ENCODE data around the gene CNDP2. TPM values are rescaled to one million over a fixed set of nuclear protein-coding genes. Genes with fewer than 3 reads are reported as not detected.

Gene CNDP2
- total RNA-seq, 4 donors from 2014 or later: 37.5 to 48.9 (median 48.0) TPM

DNA sequence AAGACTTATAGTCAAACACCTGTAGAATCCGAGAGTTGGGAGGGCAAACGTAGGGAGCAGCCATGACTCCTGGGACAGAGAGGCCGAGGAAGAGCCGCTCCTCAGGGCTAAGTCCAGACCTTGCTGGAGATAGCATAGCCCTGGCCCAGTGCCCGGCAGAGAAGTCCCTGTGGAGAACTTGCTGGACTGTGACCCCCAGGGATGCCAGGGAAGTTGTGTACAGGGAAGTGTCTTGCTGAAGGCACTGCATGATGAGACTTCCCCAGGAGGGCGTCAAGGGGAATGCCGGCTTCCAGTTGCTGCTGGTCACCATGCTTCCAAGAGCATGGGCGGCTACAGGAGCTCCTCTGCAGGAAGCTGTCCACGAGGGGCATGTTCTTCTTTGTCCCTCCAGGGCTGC lies 29.6 kb downstream of the CNDP2 start:
- no peak overlapping the region for H3K27ac ChIP-seq
- TF ChIP-seq, protein P1, sequence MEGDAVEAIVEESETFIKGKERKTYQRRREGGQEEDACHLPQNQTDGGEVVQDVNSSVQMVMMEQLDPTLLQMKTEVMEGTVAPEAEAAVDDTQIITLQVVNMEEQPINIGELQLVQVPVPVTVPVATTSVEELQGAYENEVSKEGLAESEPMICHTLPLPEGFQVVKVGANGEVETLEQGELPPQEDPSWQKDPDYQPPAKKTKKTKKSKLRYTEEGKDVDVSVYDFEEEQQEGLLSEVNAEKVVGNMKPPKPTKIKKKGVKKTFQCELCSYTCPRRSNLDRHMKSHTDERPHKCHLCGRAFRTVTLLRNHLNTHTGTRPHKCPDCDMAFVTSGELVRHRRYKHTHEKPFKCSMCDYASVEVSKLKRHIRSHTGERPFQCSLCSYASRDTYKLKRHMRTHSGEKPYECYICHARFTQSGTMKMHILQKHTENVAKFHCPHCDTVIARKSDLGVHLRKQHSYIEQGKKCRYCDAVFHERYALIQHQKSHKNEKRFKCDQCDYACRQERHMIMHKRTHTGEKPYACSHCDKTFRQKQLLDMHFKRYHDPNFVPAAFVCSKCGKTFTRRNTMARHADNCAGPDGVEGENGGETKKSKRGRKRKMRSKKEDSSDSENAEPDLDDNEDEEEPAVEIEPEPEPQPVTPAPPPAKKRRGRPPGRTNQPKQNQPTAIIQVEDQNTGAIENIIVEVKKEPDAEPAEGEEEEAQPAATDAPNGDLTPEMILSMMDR (IDR thresholded peaks at IDR 0.05): no peak
- TF ChIP-seq POLR2A (IDR thresholded peaks at IDR 0.05) (no peak), EP300 (IDR thresholded peaks at IDR 0.05) (no peak), POLR2AphosphoS5 (IDR thresholded peaks at IDR 0.05) (no peak)
- no peak for ATAC-seq
- peaks cover 0 to 23% of the 10 kb centered on the region in 2 donors for H3K36me3 ChIP-seq
- no peaks in the 10 kb centered on the region for H3K27me3 ChIP-seq
- WGBS, 2 donors (ENCODE audit: low coverage in 1 of 2): no CpG with 5 or more reads among the region's 9 CpGs
- H3K4me3 ChIP-seq: no peak overlapping the region
- no peaks in the 10 kb centered on the region for H3K9me3 ChIP-seq
- no peaks in the 10 kb centered on the region for H3K4me1 ChIP-seq

DNA sequence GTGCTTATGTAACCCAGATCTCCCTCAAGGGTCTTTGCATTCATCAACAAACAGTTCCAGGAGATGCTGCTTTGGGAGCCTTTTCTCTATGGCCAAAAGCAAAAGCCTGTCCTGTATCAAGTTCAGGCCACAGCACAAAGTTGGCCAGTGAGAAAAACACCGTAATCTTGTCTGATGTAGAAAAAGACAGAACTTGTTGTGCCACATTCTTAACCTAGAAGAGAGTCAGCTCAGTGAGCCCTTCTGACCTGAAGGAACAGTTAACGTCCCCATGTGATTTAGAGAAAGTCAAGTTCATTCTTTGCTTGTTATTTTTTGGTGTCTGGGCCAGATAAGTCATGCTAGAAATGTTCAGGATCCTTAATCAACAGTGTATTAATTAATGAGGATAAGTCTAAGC lies 30.3 kb downstream of the CNDP2 start:
- TF ChIP-seq POLR2A (IDR thresholded peaks at IDR 0.05): no peak
- TF ChIP-seq, protein P1 (IDR thresholded peaks at IDR 0.05): no peak
- no peak for TF ChIP-seq EP300 (IDR thresholded peaks at IDR 0.05)
- no peak for TF ChIP-seq POLR2AphosphoS5 (IDR thresholded peaks at IDR 0.05)
- Histone ChIP-seq H3K4me3 (no peak overlapping the region), H3K9me3 (no peaks in the 10 kb centered on the region), H3K36me3 (peaks cover 0 to 16% of the 10 kb centered on the region in 2 donors), H3K4me1 (no peaks in the 10 kb centered on the region), H3K27me3 (no peaks in the 10 kb centered on the region), H3K27ac (no peak overlapping the region)
- no peak for ATAC-seq
- 66% methylated on average over 2 of the region's 2 CpGs; no CpG with 5 or more reads in 1 of the 2 donors for WGBS, 2 donors (ENCODE audit: low coverage in 1 of 2)

DNA sequence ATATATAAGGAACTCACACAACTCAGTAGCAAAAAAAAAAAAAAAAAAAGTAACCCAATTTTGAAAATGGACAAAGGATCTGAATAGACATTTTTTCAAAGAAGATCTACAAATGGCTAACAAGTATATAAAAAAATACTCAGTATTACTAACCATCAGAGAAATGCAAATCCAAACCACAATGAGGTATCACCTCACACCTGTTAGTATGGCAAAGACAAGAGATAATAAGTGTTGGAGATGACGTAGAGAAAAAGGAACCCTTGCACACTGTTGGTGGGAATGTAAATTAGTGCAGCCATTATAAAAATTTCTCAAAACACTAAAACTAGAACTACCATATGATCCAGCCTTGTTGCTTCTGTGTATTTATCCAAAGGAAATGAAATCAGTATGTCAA lies 32.3 kb downstream of the CNDP2 start:
- Histone ChIP-seq H3K27me3 (no peaks in the 10 kb centered on the region), H3K36me3 (no peaks in the 10 kb centered on the region), H3K27ac (no peak overlapping the region), H3K4me1 (no peaks in the 10 kb centered on the region), H3K9me3 (no peaks in the 10 kb centered on the region), H3K4me3 (no peak overlapping the region)
- WGBS, 2 donors (ENCODE audit: low coverage in 1 of 2): 83 to 86% methylated on average over 1 of the region's 1 CpG
- TF ChIP-seq EP300 (IDR thresholded peaks at IDR 0.05) (no peak), POLR2A (IDR thresholded peaks at IDR 0.05) (no peak), POLR2AphosphoS5 (IDR thresholded peaks at IDR 0.05) (no peak)
- TF ChIP-seq, protein P1 (IDR thresholded peaks at IDR 0.05): no peak
- ATAC-seq: no peak

DNA sequence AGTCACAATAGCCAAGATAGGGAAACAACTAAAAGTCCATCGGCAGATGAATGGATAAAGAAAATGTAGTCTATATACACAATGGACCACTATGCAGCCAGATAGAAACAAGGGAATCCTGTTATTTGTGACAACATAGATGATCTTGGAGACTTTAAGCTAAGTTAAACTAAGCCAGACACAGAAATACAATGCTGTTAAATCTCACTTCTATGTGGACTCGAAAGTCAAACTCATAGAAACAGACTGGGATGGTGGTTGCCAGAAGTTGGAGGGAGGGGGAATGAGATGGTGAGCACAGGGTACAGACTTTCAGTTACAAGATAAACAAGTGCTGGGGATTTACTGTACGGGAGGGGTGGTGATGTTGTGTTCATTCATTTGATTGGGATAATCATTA lies 32.8 kb downstream of the CNDP2 start:
- ATAC-seq: no peak
- H3K9me3 ChIP-seq: no peaks in the 10 kb centered on the region
- 66 to 80% methylated on average over 3 of the region's 3 CpGs for WGBS, 2 donors (ENCODE audit: low coverage in 1 of 2)
- no peaks in the 10 kb centered on the region for H3K36me3 ChIP-seq
- H3K27me3 ChIP-seq: no peaks in the 10 kb centered on the region
- TF ChIP-seq EP300 (IDR thresholded peaks at IDR 0.05) (no peak), POLR2A (IDR thresholded peaks at IDR 0.05) (no peak), POLR2AphosphoS5 (IDR thresholded peaks at IDR 0.05) (no peak)
- TF ChIP-seq, protein P1 (IDR thresholded peaks at IDR 0.05): no peak
- H3K4me3 ChIP-seq: no peak overlapping the region
- no peak overlapping the region for H3K27ac ChIP-seq
- H3K4me1 ChIP-seq: no peaks in the 10 kb centered on the region

DNA sequence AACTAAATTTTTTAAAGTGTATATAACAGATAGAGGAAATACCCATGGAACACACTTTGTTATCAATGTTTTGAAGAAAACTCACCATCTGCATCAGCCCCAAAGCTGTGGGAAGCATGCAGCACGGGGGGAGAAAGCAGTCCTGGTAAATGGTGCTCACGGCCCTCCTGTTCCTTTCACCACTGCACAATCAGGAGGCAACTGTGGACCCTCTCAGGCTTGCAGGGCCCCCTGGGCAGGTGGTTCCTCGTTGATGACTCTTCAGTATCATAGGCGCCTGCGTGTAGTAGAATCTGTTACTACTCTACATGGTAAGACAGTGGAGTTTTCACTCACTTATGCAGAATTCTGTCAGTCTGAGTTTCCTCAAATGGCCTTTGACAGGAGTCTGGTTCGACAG lies 33.2 kb downstream of the CNDP2 start:
- ATAC-seq: no peak
- TF ChIP-seq POLR2AphosphoS5 (IDR thresholded peaks at IDR 0.05) (no peak), POLR2A (IDR thresholded peaks at IDR 0.05) (no peak), EP300 (IDR thresholded peaks at IDR 0.05) (no peak)
- TF ChIP-seq, protein P1 (IDR thresholded peaks at IDR 0.05): no peak

More for the DNA sequence above, 33.2 kb downstream of the CNDP2 start:
- no peak overlapping the region for H3K27ac ChIP-seq
- no peak overlapping the region for H3K4me3 ChIP-seq
- no peaks in the 10 kb centered on the region for H3K9me3 ChIP-seq
- no peaks in the 10 kb centered on the region for H3K36me3 ChIP-seq
- no peaks in the 10 kb centered on the region for H3K27me3 ChIP-seq
- WGBS, 2 donors (ENCODE audit: low coverage in 1 of 2): 50 to 74% methylated on average over 1 to 6 of the region's 6 CpGs
- no peaks in the 10 kb centered on the region for H3K4me1 ChIP-seq
